ENCODE data around the gene FNDC11.

DNA sequence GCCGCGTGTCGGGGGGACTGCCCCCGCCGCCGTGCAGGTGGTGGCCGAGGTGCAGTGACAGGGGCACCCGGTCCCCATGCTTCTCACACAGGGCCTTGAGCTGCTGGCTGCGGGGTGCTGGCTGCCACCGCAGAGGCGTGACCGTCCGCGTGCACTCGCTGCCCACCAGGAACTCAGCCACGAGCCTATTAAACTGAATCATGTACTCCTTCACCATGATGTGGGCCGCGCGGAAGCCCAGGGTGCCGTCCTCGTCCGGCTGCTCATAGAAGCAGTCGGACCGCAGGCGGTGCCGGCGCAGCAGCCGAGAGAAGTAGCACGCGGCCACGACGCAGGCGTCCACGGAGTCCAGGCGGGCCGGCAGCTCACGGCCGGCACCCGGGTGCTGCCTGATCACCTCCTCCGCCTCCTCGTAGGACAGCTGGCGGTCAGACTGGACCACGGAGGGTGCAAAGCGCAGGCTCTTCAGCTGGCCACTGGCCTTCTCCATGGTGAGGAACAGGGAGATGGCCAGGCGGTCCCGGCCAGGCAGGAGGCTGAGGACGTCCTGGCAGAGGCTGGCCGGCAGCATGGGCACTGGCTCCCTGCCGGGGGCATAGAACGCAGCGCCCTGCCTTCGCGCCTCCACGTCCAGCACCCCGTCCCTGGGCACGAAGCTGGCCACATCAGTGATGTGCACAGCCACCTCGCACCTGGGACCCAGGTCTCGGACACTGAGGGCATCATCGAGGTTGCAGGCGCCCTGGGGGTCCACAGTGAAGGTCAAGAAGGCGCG, 10.3 kb downstream of the FNDC11 start:
- TF ChIP-seq, protein P1, sequence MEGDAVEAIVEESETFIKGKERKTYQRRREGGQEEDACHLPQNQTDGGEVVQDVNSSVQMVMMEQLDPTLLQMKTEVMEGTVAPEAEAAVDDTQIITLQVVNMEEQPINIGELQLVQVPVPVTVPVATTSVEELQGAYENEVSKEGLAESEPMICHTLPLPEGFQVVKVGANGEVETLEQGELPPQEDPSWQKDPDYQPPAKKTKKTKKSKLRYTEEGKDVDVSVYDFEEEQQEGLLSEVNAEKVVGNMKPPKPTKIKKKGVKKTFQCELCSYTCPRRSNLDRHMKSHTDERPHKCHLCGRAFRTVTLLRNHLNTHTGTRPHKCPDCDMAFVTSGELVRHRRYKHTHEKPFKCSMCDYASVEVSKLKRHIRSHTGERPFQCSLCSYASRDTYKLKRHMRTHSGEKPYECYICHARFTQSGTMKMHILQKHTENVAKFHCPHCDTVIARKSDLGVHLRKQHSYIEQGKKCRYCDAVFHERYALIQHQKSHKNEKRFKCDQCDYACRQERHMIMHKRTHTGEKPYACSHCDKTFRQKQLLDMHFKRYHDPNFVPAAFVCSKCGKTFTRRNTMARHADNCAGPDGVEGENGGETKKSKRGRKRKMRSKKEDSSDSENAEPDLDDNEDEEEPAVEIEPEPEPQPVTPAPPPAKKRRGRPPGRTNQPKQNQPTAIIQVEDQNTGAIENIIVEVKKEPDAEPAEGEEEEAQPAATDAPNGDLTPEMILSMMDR (IDR thresholded peaks at IDR 0.05): no peak
- TF ChIP-seq POLR2A (IDR thresholded peaks at IDR 0.05): no peak
- TF ChIP-seq EP300 (IDR thresholded peaks at IDR 0.05; ENCODE audit: low read depth): no peak
- TF ChIP-seq POLR2AphosphoS5 (IDR thresholded peaks at IDR 0.05): no peak

Measured in transverse colon (tissue), 4 donors.